HCT116 (cell line): Measurements from ENCODE around the gene NAV1.

ENCODE experiments used
- CEBPB ChIP-seq: IDR thresholded peaks from 2 replicates; pipeline ENCODE4 v1.6.1; 2012; ENCODE audit warnings: low read depth
- CTCF ChIP-seq, 3 experiments: fragments of 200-600 bp in 1 of 3; sonication (generic) in 1 of 3; IDR thresholded peaks in 2 of 3; conservative IDR thresholded peaks in 1 of 3; 2 replicates each; pipeline ENCODE4 v1.5.1; 2012 to 2017; ENCODE audit warnings: low read depth in 2 of 3, low read length in 2 of 3, antibody characterized with exemption in 1 of 3, borderline replicate concordance in 1 of 3, control low read depth in 1 of 3, mild to moderate bottlenecking in 1 of 3, mixed read lengths in 1 of 3, mixed run types in 1 of 3, moderate library complexity in 1 of 3; ENCODE audit not compliant: insufficient read depth in 1 of 3
- EGR1 ChIP-seq: IDR thresholded peaks from 2 replicates; pipeline ENCODE4 v1.6.1; 2012; ENCODE audit warnings: low read depth
- EZH2 ChIP-seq: fragments of 200-600 bp; sonication (generic); IDR thresholded peaks from 2 replicates; pipeline ENCODE4 v1.6.1; 2017; ENCODE audit warnings: antibody characterized with exemption, mixed run types
- EZH2phosphoT487 ChIP-seq: fragments of 200-600 bp; IDR thresholded peaks from 2 replicates; pipeline ENCODE4 v1.6.1; 2018; ENCODE audit warnings: antibody characterized with exemption, borderline replicate concordance
- JUND ChIP-seq: IDR thresholded peaks from 2 replicates; pipeline ENCODE4 v1.6.1; 2012
- MAX ChIP-seq: IDR thresholded peaks from 2 replicates; pipeline ENCODE4 v1.6.1; 2012
- POLR2A ChIP-seq: IDR thresholded peaks from 2 replicates; pipeline ENCODE4 v1.7.0; 2011; ENCODE audit warnings: borderline replicate concordance; ENCODE audit not compliant: insufficient read depth, insufficient read length; ENCODE audit errors: extremely low read depth
- SIN3A ChIP-seq: IDR thresholded peaks from 2 replicates; pipeline ENCODE4 v1.6.1; 2012; ENCODE audit warnings: low read depth
- SP1 ChIP-seq: IDR thresholded peaks from 2 replicates; pipeline ENCODE4 v1.6.1; 2012; ENCODE audit warnings: low read depth
- ZFX ChIP-seq: fragments of 450-650 bp; IDR thresholded peaks from 2 replicates; pipeline ENCODE4 v1.6.1; 2017
- ZNF274 ChIP-seq: fragments of 200-500 bp; sonication (Bioruptor generic); IDR thresholded peaks from 2 replicates; pipeline ENCODE4 v1.6.1; 2014; ENCODE audit warnings: mild to moderate bottlenecking, low read depth, low read length, inconsistent platforms

GRCh38 chr1:201576914-201577313, 38.0 kb downstream of the NAV1 start:
- TF ChIP-seq ZNF274 (no peak), CTCF (IDR thresholded peaks at IDR 0.05 in 2 of 3, conservative IDR thresholded peaks at IDR 0.05 in 1 of 3; ENCODE audit: borderline replicate concordance in 1 of 3, insufficient read depth in 1 of 3, low read depth in 2 of 3, low read length in 2 of 3) (no peak), EZH2phosphoT487 (no peak), SIN3A (no peak), CEBPB (no peak), MAX (no peak), EZH2 (no peak), SP1 (no peak), ZFX (no peak), POLR2A (no peak), JUND (no peak), EGR1 (no peak)
